Measurements from ENCODE around the gene OCRL.

Gene OCRL

GRCh38 chrX:129637217-129638109 is 97.4 kb downstream of the OCRL start:
- peak; percentile 59 for DNase-seq

GRCh38 chrX:129638917-129639316 is 98.9 kb downstream of the OCRL start:
- DNase-seq = no peak

GRCh38 chrX:129640737-129641136 is 100.7 kb downstream of the OCRL start:
- DNase-seq = no peak

GRCh38 chrX:129641469-129641868 is 101.4 kb downstream of the OCRL start:
- no peak for DNase-seq

GRCh38 chrX:129641941-129642340 is 101.9 kb downstream of the OCRL start:
- no peak for DNase-seq
